NCI-H1436 (cell line): ENCODE data around the gene CGB2.
"Not testable (repeated sequence)": the region's sequence is repeated elsewhere in the genome, so short reads cannot be mapped to it uniquely, and the experiment has no call there.

Source experiments
- DNase-seq: peaks from one replicate; lab custom pipeline; 2025; lab: John Stamatoyannopoulos, UW

The CGB2 gene

GRCh38 chr19:49038111-49038510 lies 6.4 kb downstream of the CGB2 start:
- not testable (repeated sequence) for DNase-seq

- not testable (repeated sequence) for DNase-seq
These were observed 7.0 kb downstream of the CGB2 start for GRCh38 chr19:49038557-49039276.

- not testable (repeated sequence) for DNase-seq
These were observed 8.0 kb downstream of the CGB2 start for GRCh38 chr19:49039736-49040135.

- no peak for DNase-seq
These were observed 10.5 kb downstream of the CGB2 start for GRCh38 chr19:49042177-49042576.

- DNase-seq, result not testable (repeated sequence)
These were observed 11.0 kb downstream of the CGB2 start for GRCh38 chr19:49042666-49043065.

GRCh38 chr19:49043548-49043947 lies 11.9 kb downstream of the CGB2 start, which contains the start of gene CGB5:
Gene CGB5 (plus strand): TSS chr19:49043848. CDS start chr19:49044210, 362 bp downstream.
- DNase-seq, result not testable (repeated sequence)

- DNase-seq, result not testable (repeated sequence)
These were observed 17.3 kb downstream of the CGB2 start, which contains the start of gene CGB8 for GRCh38 chr19:49049011-49049410. Gene CGB8 (minus strand): TSS chr19:49049111. CDS start chr19:49048739, 372 bp downstream.

- not testable (repeated sequence) for DNase-seq
These were observed 18.1 kb downstream of the CGB2 start for GRCh38 chr19:49049834-49050233.

GRCh38 chr19:49050376-49051033 lies 18.8 kb downstream of the CGB2 start:
- not testable (repeated sequence) for DNase-seq

- peak; percentile 46 for DNase-seq
These were observed 24.6 kb downstream of the CGB2 start for GRCh38 chr19:49056101-49056901.

- not testable (repeated sequence) for DNase-seq
These were observed 25.4 kb downstream of the CGB2 start for GRCh38 chr19:49056902-49057596.

GRCh38 chr19:49057636-49058234 lies 26.0 kb downstream of the CGB2 start, which contains the start of gene CGB7:
Gene CGB7 (minus strand): TSS chr19:49057749. CDS start chr19:49055375, 2,374 bp downstream.
- peak; percentile 30 for DNase-seq

- no peak for DNase-seq
These were observed 26.9 kb downstream of the CGB2 start for GRCh38 chr19:49058562-49058961.

- no peak for DNase-seq
These were observed 27.4 kb downstream of the CGB2 start for GRCh38 chr19:49059053-49059452.

- no peak for DNase-seq
These were observed 29.3 kb downstream of the CGB2 start for GRCh38 chr19:49061000-49061399.

GRCh38 chr19:49061445-49061844 lies 29.8 kb downstream of the CGB2 start:
- DNase-seq, result no peak

GRCh38 chr19:49064029-49064629 lies 32.4 kb downstream of the CGB2 start:
- no peak for DNase-seq

- DNase-seq, result peak; percentile 16
These were observed 33.3 kb downstream of the CGB2 start, which contains the start of gene NTF4 for GRCh38 chr19:49064768-49065611. Gene NTF4 (minus strand): TSS chr19:49064818. CDS start chr19:49061997, 2,821 bp downstream.

GRCh38 chr19:49065905-49066512 lies 34.3 kb downstream of the CGB2 start:
- no peak for DNase-seq
